ENCODE results near the gene ELOVL1. TPM values are rescaled to one million over a fixed set of nuclear protein-coding genes. Genes with fewer than 3 reads are reported as not detected.

ELOVL1 gene
- polyA plus RNA-seq, 2 of the 4 experiments (the other 2 are of a cell fraction): 105 to 124 TPM

- DNase-seq (ENCODE audit: low read depth in 1 of 2, low spot score in 1 of 2) (no peak), ATAC-seq (0 out of 6 replicates have a peak, but pooled peaks of 1 of the 2 experiments have one; percentile 38), FAIRE-seq (no peak)
- no peaks in the 10 kb centered on the region for H3K4me1 ChIP-seq
- no peak overlapping the region for H3K4me3 ChIP-seq
- no peak overlapping the region for H3K27ac ChIP-seq
- no peak for TF ChIP-seq EHF (CRISPR knock-in tag; IDR thresholded peaks at IDR 0.05)
- TF ChIP-seq JUN (IDR thresholded peaks at IDR 0.05): no peak
- TF ChIP-seq MAFK (IDR thresholded peaks at IDR 0.05; ENCODE audit: partially characterized antibody): no peak
- no peak for TF ChIP-seq HOXA7 (CRISPR knock-in tag; IDR thresholded peaks at IDR 0.05)
- TF ChIP-seq MYC (IDR thresholded peaks at IDR 0.05; ENCODE audit: borderline replicate concordance, low read length): no peak
- no peak for TF ChIP-seq ZSCAN20 (CRISPR knock-in tag; IDR thresholded peaks at IDR 0.05)
- no peak for TF ChIP-seq KDM1A (IDR thresholded peaks at IDR 0.05; ENCODE audit: low read depth)
- no peak for TF ChIP-seq RAD21 (conservative IDR thresholded peaks at IDR 0.05 in 1 of 2, IDR thresholded peaks at IDR 0.05 in 1 of 2)
- no peak for TF ChIP-seq EP300 (IDR thresholded peaks at IDR 0.05)
- TF ChIP-seq, protein P1, sequence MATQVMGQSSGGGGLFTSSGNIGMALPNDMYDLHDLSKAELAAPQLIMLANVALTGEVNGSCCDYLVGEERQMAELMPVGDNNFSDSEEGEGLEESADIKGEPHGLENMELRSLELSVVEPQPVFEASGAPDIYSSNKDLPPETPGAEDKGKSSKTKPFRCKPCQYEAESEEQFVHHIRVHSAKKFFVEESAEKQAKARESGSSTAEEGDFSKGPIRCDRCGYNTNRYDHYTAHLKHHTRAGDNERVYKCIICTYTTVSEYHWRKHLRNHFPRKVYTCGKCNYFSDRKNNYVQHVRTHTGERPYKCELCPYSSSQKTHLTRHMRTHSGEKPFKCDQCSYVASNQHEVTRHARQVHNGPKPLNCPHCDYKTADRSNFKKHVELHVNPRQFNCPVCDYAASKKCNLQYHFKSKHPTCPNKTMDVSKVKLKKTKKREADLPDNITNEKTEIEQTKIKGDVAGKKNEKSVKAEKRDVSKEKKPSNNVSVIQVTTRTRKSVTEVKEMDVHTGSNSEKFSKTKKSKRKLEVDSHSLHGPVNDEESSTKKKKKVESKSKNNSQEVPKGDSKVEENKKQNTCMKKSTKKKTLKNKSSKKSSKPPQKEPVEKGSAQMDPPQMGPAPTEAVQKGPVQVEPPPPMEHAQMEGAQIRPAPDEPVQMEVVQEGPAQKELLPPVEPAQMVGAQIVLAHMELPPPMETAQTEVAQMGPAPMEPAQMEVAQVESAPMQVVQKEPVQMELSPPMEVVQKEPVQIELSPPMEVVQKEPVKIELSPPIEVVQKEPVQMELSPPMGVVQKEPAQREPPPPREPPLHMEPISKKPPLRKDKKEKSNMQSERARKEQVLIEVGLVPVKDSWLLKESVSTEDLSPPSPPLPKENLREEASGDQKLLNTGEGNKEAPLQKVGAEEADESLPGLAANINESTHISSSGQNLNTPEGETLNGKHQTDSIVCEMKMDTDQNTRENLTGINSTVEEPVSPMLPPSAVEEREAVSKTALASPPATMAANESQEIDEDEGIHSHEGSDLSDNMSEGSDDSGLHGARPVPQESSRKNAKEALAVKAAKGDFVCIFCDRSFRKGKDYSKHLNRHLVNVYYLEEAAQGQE (IDR thresholded peaks at IDR 0.05): no peak
- TF ChIP-seq, protein P2, sequence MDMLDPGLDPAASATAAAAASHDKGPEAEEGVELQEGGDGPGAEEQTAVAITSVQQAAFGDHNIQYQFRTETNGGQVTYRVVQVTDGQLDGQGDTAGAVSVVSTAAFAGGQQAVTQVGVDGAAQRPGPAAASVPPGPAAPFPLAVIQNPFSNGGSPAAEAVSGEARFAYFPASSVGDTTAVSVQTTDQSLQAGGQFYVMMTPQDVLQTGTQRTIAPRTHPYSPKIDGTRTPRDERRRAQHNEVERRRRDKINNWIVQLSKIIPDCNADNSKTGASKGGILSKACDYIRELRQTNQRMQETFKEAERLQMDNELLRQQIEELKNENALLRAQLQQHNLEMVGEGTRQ (IDR thresholded peaks at IDR 0.05): no peak
- peaks cover 15% of the 10 kb centered on the region; the same call in 2 of the 3 replicates for H3K9me3 ChIP-seq
- ChIA-PET CTCF (interaction anchor here (2.1 kb wide), 1 partner anchor 103 kb away, joined by 6 read pairs; no protein-coding TSS in a partner anchor), POLR2A (no interaction called here)
- H3K4me2 ChIP-seq: no peak overlapping the region
- 77% methylated on average over 2 of the region's 6 CpGs for WGBS (ENCODE audit: missing lambda C conversion rate)
Measured at GRCh38 chr1:43329995-43330751, 37.6 kb downstream of the ELOVL1 start.

- TF ChIP-seq FOSL2 (IDR thresholded peaks at IDR 0.05) (no peak), FOSL2 (CRISPR knock-in tag; IDR thresholded peaks at IDR 0.05) (peak; percentile 44), CHD2 (IDR thresholded peaks at IDR 0.05; ENCODE audit: low read length, partially characterized antibody) (no peak)
- Histone ChIP-seq H3K27ac (no peak overlapping the region), H3K4me3 (no peak overlapping the region), H3K4me1 (no peaks in the 10 kb centered on the region), H3K9me3 (peaks cover 16% of the 10 kb centered on the region; the same call in 2 of the 3 replicates), H3K4me2 (no peak overlapping the region)
- POLR2A ChIA-PET: no interaction called here
- WGBS (ENCODE audit: missing lambda C conversion rate): 48% methylated on average over 1 of the region's 1 CpG
- ATAC-seq (no peak), DNase-seq (ENCODE audit: low read depth in 1 of 2, low spot score in 1 of 2) (no peak), FAIRE-seq (no peak)
- CTCF ChIA-PET: no interaction called here
Measured at GRCh38 chr1:43327549-43328292, 40.1 kb downstream of the ELOVL1 start.

DNA sequence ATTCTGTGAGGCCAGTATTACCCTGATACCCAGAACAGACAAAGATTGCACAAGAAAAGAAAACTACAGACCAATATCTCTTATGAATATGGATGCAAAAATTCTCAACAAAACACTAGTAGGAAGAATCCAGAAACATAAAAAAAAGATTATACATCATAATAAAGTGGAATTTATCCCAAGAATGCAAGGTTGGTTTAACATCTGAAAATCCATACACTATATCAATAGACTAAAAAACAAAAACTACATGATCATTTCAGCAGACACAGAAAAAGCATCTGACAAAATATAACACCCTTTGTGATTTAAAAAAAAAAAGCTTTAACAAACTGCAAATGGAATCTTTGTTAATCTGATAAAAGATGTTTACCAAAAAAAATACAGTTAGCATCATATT, 42.4 kb downstream of the ELOVL1 start:
- Histone ChIP-seq H3K4me2 (no peak overlapping the region), H3K4me1 (no peaks in the 10 kb centered on the region), H3K9me3 (peaks cover 16% of the 10 kb centered on the region; the same call in 2 of the 3 replicates), H3K4me3 (no peak overlapping the region), H3K27ac (no peak overlapping the region)
- ChIA-PET CTCF (no interaction called here), POLR2A (no interaction called here)
- DNase-seq (ENCODE audit: low read depth in 1 of 2, low spot score in 1 of 2) (no peak), FAIRE-seq (no peak), ATAC-seq (no peak)
- TF ChIP-seq SREBF2 (IDR thresholded peaks at IDR 0.05): no peak
- no peak for TF ChIP-seq FOSB (CRISPR knock-in tag; IDR thresholded peaks at IDR 0.05)
- no peak for TF ChIP-seq ESRRA (IDR thresholded peaks at IDR 0.05; ENCODE audit: borderline replicate concordance, low read length)
- TF ChIP-seq GATA3 (IDR thresholded peaks at IDR 0.05; ENCODE audit: borderline replicate concordance): no peak
- TF ChIP-seq HOXB5 (CRISPR knock-in tag; IDR thresholded peaks at IDR 0.05): no peak
- TF ChIP-seq MAFK (IDR thresholded peaks at IDR 0.05; ENCODE audit: partially characterized antibody): no peak
- TF ChIP-seq, protein P3, sequence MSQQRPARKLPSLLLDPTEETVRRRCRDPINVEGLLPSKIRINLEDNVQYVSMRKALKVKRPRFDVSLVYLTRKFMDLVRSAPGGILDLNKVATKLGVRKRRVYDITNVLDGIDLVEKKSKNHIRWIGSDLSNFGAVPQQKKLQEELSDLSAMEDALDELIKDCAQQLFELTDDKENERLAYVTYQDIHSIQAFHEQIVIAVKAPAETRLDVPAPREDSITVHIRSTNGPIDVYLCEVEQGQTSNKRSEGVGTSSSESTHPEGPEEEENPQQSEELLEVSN (IDR thresholded peaks at IDR 0.05; ENCODE audit: borderline replicate concordance, low read depth): no peak
- TF ChIP-seq, protein P4, sequence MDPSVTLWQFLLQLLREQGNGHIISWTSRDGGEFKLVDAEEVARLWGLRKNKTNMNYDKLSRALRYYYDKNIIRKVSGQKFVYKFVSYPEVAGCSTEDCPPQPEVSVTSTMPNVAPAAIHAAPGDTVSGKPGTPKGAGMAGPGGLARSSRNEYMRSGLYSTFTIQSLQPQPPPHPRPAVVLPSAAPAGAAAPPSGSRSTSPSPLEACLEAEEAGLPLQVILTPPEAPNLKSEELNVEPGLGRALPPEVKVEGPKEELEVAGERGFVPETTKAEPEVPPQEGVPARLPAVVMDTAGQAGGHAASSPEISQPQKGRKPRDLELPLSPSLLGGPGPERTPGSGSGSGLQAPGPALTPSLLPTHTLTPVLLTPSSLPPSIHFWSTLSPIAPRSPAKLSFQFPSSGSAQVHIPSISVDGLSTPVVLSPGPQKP (IDR thresholded peaks at IDR 0.05; ENCODE audit: low read depth, low read length): no peak
- TF ChIP-seq ZSCAN20 (CRISPR knock-in tag; IDR thresholded peaks at IDR 0.05): no peak
- TF ChIP-seq SMC3 (IDR thresholded peaks at IDR 0.05): no peak
- no peak for TF ChIP-seq ZC3H11A (IDR thresholded peaks at IDR 0.05)
- TF ChIP-seq RNF2 (IDR thresholded peaks at IDR 0.05; ENCODE audit: borderline replicate concordance, low read depth): no peak
- TF ChIP-seq KDM1A (IDR thresholded peaks at IDR 0.05; ENCODE audit: low read depth): no peak
- TF ChIP-seq EHMT2 (IDR thresholded peaks at IDR 0.05; ENCODE audit: low read depth): no peak
- no peak for TF ChIP-seq RFX5 (IDR thresholded peaks at IDR 0.05)
- no peak for TF ChIP-seq POLR2A (IDR thresholded peaks at IDR 0.05; ENCODE audit: low read length)
- TF ChIP-seq HDAC2 (IDR thresholded peaks at IDR 0.05): no peak

All from A549 (cell line).